HEK293 (cell line): Measurements from ENCODE around the gene ZNHIT1.

ENCODE experiments used
- CTCF ChIA-PET: fragments of 350-600 bp; formaldehyde crosslinking; extraction: SDS; loops from one replicate; lab custom pipeline; 2021; ENCODE audit warnings: antibody characterized with exemption; lab: Yijun Ruan, JAX
- POLR2A ChIA-PET: fragments of 300-600 bp; formaldehyde crosslinking; extraction: SDS; loops from one replicate; lab custom pipeline; 2020; ENCODE audit warnings: antibody characterized with exemption, inconsistent platforms; lab: Yijun Ruan, JAX
- H3K27ac ChIP-seq: fragments of 200-500 bp; sonication (Bioruptor generic); 2 replicates; pipeline ENCODE4 v1.5.1; 2014; ENCODE audit warnings: low read depth, low read length, control low read depth, inconsistent platforms; ENCODE audit errors: extremely low read depth
- H3K36me3 ChIP-seq, 2 experiments: fragments of 200-500 bp in 1 of 2; sonication (Bioruptor generic) in 1 of 2; 1 replicate in 1 of 2; 2 replicates in 1 of 2; pipeline ENCODE4 v1.5.1; 2014 to 2017; ENCODE audit warnings: inconsistent platforms in 2 of 2, low read length in 2 of 2; ENCODE audit not compliant: control insufficient read depth in 2 of 2, insufficient read depth in 1 of 2
- H3K4me1 ChIP-seq: fragments of 200-500 bp; sonication (Bioruptor generic); 2 replicates; pipeline ENCODE4 v1.5.1; 2014; ENCODE audit warnings: mild to moderate bottlenecking, low read length, inconsistent platforms; ENCODE audit not compliant: control insufficient read depth, insufficient read depth
- H3K4me3 ChIP-seq: 2 replicates; pipeline ENCODE4 v1.5.1; 2011; ENCODE audit warnings: low read depth, mild to moderate bottlenecking, control low read depth, low read length, moderate library complexity
- H3K9me3 ChIP-seq: fragments of 200-500 bp; sonication (Bioruptor generic); 2 replicates; pipeline ENCODE4 v1.5.1; 2014; ENCODE audit warnings: low read depth, low read length, inconsistent platforms; ENCODE audit not compliant: control insufficient read depth, insufficient read depth
- CTCF ChIP-seq: fragments of 450-650 bp; formaldehyde crosslinking; IDR thresholded peaks from 2 replicates; pipeline ENCODE4 v1.5.1; 2016; ENCODE audit warnings: missing biosample characterization, missing genetic modification characterization
- IKZF3 ChIP-seq: fragments of 450-650 bp; IDR thresholded peaks from 2 replicates; pipeline ENCODE4 v1.5.0; 2018; ENCODE audit warnings: missing biosample characterization, mild to moderate bottlenecking, missing genetic modification characterization, moderate library complexity
- PRDM4 ChIP-seq: fragments of 450-650 bp; formaldehyde crosslinking; IDR thresholded peaks from 2 replicates; pipeline ENCODE4 v1.5.1; 2017; ENCODE audit warnings: missing biosample characterization, missing genetic modification characterization
- RBAK ChIP-seq: fragments of 450-650 bp; formaldehyde crosslinking; IDR thresholded peaks from 2 replicates; pipeline ENCODE4 v1.5.1; 2016; ENCODE audit warnings: missing biosample characterization, missing genetic modification characterization
- REPIN1 ChIP-seq: fragments of 450-650 bp; formaldehyde crosslinking; IDR thresholded peaks from 2 replicates; pipeline ENCODE4 v1.5.1; 2017; ENCODE audit warnings: missing biosample characterization, missing genetic modification characterization, low read depth
- TRIM28 ChIP-seq: IDR thresholded peaks from 2 replicates; pipeline ENCODE4 v1.6.1; 2011; ENCODE audit warnings: low read length, control low read depth, borderline replicate concordance
- ZNF214 ChIP-seq: fragments of 450-650 bp; formaldehyde crosslinking; IDR thresholded peaks from 2 replicates; pipeline ENCODE4 v1.5.1; 2017; ENCODE audit warnings: missing biosample characterization, mild to moderate bottlenecking, missing genetic modification characterization, borderline replicate concordance
- ZNF23 ChIP-seq: fragments of 450-650 bp; formaldehyde crosslinking; IDR thresholded peaks from 2 replicates; pipeline ENCODE4 v1.5.1; 2016; ENCODE audit warnings: missing biosample characterization, missing genetic modification characterization, borderline replicate concordance
- ZNF24 ChIP-seq: fragments of 450-650 bp; formaldehyde crosslinking; IDR thresholded peaks from 2 replicates; pipeline ENCODE4 v1.5.1; 2016; ENCODE audit warnings: missing biosample characterization, missing genetic modification characterization
- ZNF274 ChIP-seq, 2 experiments: fragments of 200-500 bp in 1 of 2; fragments of 450-650 bp in 1 of 2; sonication (Bioruptor generic) in 1 of 2; formaldehyde crosslinking in 1 of 2; IDR thresholded peaks; 2 replicates each; pipeline versions ENCODE4 v1.5.1 to v1.6.1; 2014 to 2016; ENCODE audit warnings: borderline replicate concordance in 1 of 2, inconsistent platforms in 1 of 2, low read length in 1 of 2, missing biosample characterization in 1 of 2, missing genetic modification characterization in 1 of 2
- ZNF302 ChIP-seq: fragments of 450-650 bp; formaldehyde crosslinking; IDR thresholded peaks from 2 replicates; pipeline ENCODE4 v1.5.1; 2016; ENCODE audit warnings: missing biosample characterization, missing genetic modification characterization, low read depth
- ZNF391 ChIP-seq: fragments of 450-650 bp; formaldehyde crosslinking; IDR thresholded peaks from 2 replicates; pipeline ENCODE4 v1.5.1; 2016; ENCODE audit warnings: low read depth, missing biosample characterization, missing genetic modification characterization, borderline replicate concordance
- ZNF704 ChIP-seq: fragments of 450-650 bp; formaldehyde crosslinking; IDR thresholded peaks from 2 replicates; pipeline ENCODE4 v1.5.1; 2016; ENCODE audit warnings: missing biosample characterization, missing genetic modification characterization
- ZNF747 ChIP-seq: fragments of 450-650 bp; formaldehyde crosslinking; IDR thresholded peaks from 2 replicates; pipeline ENCODE4 v1.5.1; 2016; ENCODE audit warnings: missing biosample characterization, missing genetic modification characterization
- ZNF791 ChIP-seq: fragments of 450-650 bp; formaldehyde crosslinking; IDR thresholded peaks from 2 replicates; pipeline ENCODE4 v1.5.1; 2016; ENCODE audit warnings: missing biosample characterization, missing genetic modification characterization
- ZNF792 ChIP-seq: fragments of 450-650 bp; formaldehyde crosslinking; IDR thresholded peaks from 2 replicates; pipeline ENCODE4 v1.5.1; 2016; ENCODE audit warnings: missing biosample characterization, missing genetic modification characterization
- TF ChIP-seq, protein P1 (sequence below): fragments of 450-650 bp; formaldehyde crosslinking; IDR thresholded peaks from 2 replicates; pipeline ENCODE4 v1.5.1; 2016; ENCODE audit warnings: missing biosample characterization, missing genetic modification characterization
- TF ChIP-seq, protein P2 (sequence below): fragments of 450-650 bp; formaldehyde crosslinking; IDR thresholded peaks from 2 replicates; pipeline ENCODE4 v1.5.1; 2016; ENCODE audit warnings: missing biosample characterization, missing genetic modification characterization, borderline replicate concordance
- TF ChIP-seq, protein P3 (sequence below): fragments of 450-650 bp; formaldehyde crosslinking; IDR thresholded peaks from 2 replicates; pipeline ENCODE4 v1.5.1; 2016; ENCODE audit warnings: missing biosample characterization, missing genetic modification characterization

ZNHIT1 gene

DNA sequence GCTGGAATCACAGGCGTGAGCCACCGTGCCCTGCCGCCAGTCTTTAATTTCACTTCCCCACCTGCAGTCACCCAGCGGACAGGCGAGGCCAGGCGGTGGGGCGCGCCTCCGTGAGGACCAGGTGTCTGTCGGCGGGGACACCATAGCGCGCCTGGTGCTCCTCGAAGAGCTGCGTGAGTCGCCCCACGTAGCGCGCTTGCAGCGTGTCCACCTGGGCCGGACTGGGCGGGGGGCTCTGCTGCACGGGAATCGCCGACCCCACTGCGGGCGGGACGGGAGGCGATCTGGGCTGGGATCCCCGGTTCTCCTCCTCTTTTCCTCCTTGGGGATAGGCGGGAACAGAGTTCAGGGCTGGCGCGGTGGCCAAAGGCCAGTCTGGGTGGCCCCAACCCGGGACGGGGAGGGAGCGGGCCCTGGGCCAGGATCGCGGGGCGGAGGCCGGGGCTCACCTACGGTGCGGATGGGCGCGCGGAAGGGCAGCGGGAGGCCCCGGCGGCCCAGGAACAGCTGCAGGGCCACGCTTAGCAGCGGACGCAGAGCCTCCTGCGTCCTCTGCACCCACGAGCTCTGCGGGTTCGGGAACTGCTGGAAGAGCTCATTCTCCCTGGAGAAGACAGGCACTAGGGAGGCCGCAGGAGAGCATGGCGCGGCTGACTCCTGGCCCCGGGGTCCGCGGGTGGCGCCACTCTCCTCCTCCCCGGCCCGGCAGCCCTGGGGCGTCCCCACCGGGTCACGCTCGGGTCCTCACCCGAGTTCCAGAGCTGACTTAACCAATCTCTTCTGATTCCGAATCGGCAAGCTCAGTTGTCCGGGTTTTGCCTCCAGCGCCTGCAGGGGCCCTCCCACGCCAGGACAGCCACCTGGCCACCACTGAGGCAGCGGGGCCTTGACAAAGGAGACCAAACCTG, 16.0 kb upstream of the ZNHIT1 start:
- no peak overlapping the region for H3K4me3 ChIP-seq
- H3K36me3 ChIP-seq = no peaks in the 10 kb centered on the region
- POLR2A ChIA-PET = interaction anchor here (0.6 to 1.5 kb wide), 2 partner anchors 16 to 120 kb away, joined by 3 to 6 read pairs; partner anchors contain the start of genes IFT22, PLOD3 and ZNHIT1
- H3K4me1 ChIP-seq = no peaks in the 10 kb centered on the region
- no peak for TF ChIP-seq TRIM28
- TF ChIP-seq, protein P1, sequence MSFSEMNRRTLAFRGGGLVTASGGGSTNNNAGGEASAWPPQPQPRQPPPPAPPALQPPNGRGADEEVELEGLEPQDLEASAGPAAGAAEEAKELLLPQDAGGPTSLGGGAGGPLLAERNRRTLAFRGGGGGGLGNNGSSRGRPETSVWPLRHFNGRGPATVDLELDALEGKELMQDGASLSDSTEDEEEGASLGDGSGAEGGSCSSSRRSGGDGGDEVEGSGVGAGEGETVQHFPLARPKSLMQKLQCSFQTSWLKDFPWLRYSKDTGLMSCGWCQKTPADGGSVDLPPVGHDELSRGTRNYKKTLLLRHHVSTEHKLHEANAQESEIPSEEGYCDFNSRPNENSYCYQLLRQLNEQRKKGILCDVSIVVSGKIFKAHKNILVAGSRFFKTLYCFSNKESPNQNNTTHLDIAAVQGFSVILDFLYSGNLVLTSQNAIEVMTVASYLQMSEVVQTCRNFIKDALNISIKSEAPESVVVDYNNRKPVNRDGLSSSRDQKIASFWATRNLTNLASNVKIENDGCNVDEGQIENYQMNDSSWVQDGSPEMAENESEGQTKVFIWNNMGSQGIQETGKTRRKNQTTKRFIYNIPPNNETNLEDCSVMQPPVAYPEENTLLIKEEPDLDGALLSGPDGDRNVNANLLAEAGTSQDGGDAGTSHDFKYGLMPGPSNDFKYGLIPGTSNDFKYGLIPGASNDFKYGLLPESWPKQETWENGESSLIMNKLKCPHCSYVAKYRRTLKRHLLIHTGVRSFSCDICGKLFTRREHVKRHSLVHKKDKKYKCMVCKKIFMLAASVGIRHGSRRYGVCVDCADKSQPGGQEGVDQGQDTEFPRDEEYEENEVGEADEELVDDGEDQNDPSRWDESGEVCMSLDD (tag by site-specific recombination) = no peak
- TF ChIP-seq ZNF747 (tag by site-specific recombination) = no peak
- TF ChIP-seq ZNF792 = no peak
- no peak for TF ChIP-seq ZNF302 (tag by site-specific recombination)
- TF ChIP-seq CTCF (tag by site-specific recombination) = no peak
- no peak for TF ChIP-seq ZNF704 (tag by site-specific recombination)
- no peak for TF ChIP-seq ZNF274 (IDR thresholded peaks at IDR 0.05; ENCODE audit: low read length)
- TF ChIP-seq ZNF274 (tag by site-specific recombination; IDR thresholded peaks at IDR 0.05; ENCODE audit: borderline replicate concordance) = no peak
- no peak for TF ChIP-seq RBAK (tag by site-specific recombination)
- no peak for TF ChIP-seq ZNF791 (tag by site-specific recombination)
- TF ChIP-seq REPIN1 (tag by site-specific recombination) = no peak
- no peak for TF ChIP-seq ZNF23 (tag by site-specific recombination)
- no peak for TF ChIP-seq ZNF214 (tag by site-specific recombination)
- no peak for TF ChIP-seq IKZF3 (tag by site-specific recombination)
- TF ChIP-seq, protein P2, sequence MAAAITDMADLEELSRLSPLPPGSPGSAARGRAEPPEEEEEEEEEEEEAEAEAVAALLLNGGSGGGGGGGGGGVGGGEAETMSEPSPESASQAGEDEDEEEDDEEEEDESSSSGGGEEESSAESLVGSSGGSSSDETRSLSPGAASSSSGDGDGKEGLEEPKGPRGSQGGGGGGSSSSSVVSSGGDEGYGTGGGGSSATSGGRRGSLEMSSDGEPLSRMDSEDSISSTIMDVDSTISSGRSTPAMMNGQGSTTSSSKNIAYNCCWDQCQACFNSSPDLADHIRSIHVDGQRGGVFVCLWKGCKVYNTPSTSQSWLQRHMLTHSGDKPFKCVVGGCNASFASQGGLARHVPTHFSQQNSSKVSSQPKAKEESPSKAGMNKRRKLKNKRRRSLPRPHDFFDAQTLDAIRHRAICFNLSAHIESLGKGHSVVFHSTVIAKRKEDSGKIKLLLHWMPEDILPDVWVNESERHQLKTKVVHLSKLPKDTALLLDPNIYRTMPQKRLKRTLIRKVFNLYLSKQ (tag by site-specific recombination) = no peak
- no peak for TF ChIP-seq PRDM4 (tag by site-specific recombination)
- TF ChIP-seq ZNF391 (tag by site-specific recombination) = no peak
- no peak for TF ChIP-seq ZNF24
- TF ChIP-seq, protein P3, sequence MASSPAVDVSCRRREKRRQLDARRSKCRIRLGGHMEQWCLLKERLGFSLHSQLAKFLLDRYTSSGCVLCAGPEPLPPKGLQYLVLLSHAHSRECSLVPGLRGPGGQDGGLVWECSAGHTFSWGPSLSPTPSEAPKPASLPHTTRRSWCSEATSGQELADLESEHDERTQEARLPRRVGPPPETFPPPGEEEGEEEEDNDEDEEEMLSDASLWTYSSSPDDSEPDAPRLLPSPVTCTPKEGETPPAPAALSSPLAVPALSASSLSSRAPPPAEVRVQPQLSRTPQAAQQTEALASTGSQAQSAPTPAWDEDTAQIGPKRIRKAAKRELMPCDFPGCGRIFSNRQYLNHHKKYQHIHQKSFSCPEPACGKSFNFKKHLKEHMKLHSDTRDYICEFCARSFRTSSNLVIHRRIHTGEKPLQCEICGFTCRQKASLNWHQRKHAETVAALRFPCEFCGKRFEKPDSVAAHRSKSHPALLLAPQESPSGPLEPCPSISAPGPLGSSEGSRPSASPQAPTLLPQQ (tag by site-specific recombination) = no peak
- CTCF ChIA-PET = interaction anchor here (3.2 kb wide), 1 partner anchor 9 kb away, joined by 17 read pairs; no protein-coding TSS in a partner anchor
- no peaks in the 10 kb centered on the region for H3K9me3 ChIP-seq
- no peak overlapping the region for H3K27ac ChIP-seq
